Activated CD4-positive, alpha-beta T cell treated with anti-CD3 and anti-CD28 coated beads, Interleukin-2, amount 50 U/mL, for 1 hour (primary cell): ENCODE data around the gene RASSF5.
A peak's percentile ranks its signal among the peaks of the same experiment; 100 is the strongest.

Experiments
- DNase-seq: peaks from one replicate; pipeline ENCODE4 v3.0.0-alpha.2; 2020

The RASSF5 gene

DNA sequence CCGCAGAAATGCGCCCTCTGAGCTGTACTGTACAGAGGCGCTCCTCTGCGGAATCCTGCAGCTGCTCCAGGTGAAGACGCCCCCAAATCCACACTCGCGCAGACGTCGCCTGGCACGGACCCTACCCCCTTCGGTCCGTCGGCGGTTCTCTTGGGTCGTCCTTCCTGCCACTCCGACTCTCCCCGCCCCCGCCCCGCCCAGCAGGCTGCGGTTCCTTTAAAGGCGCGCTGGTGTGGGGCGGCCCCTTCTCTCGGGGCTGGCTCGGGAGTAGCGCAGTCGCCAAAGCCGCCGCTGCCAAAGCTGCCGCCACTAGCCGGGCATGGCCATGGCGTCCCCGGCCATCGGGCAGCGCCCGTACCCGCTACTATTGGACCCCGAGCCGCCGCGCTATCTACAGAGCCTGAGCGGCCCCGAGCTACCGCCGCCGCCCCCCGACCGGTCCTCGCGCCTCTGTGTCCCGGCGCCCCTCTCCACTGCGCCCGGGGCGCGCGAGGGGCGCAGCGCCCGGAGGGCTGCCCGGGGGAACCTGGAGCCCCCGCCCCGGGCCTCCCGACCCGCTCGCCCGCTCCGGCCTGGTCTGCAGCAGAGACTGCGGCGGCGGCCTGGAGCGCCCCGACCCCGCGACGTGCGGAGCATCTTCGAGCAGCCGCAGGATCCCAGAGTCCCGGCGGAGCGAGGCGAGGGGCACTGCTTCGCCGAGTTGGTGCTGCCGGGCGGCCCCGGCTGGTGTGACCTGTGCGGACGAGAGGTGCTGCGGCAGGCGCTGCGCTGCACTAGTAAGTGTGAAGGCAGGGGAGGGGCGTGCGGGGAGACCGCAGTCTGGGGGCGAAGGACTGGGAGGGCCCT, at the start of gene RASSF5:
Gene RASSF5, plus strand, starts transcription at position 248 of the 846 bp plus-strand sequence. Its CDS starts 72 bp downstream, at position 320.
- DNase-seq, result peak; percentile 79

DNA sequence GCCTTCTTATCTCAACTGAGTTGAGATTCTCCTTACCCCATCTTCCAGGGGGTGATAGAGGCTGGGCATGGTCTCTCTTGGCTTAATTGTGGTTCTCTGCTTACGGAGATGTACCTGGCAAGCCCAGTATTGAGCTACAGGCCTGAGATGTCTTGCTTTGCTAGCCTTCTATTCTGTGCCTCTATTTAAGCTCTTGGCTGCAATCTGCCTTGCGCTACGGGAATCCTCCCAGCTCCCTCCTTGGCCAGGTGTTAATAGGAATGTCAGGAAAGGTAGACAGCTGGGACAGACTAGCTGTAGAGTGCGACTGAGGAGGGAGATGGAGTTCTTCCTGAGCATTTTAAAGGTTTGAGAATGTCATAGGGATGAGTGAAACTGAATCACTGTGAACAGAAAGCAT, 47.6 kb upstream of the RASSF5 start:
- DNase-seq, result no peak

DNA sequence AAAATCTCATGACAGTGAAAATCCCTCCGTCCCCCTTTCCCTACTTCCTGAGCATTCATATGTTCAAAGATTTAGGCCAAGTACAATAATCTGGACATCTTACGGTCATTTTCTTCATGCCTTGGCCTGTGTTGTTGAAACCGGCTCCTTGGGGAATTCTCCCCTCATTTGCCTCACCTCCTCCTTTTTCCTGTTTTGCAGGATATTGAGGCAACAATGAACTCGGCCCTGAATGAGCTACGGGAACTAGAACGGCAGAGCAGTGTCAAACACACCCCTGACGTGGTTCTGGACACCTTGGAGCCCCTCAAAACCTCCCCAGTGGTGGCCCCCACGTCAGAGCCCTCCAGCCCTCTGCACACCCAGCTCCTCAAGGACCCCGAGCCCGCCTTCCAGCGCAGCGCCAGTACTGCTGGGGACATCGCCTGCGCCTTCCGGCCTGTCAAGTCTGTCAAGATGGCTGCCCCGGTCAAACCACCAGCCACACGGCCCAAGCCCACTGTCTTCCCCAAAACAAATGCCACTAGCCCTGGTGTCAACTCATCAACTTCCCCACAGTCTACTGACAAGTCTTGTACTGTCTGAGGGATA, 46.4 kb upstream of the RASSF5 start:
- no peak for DNase-seq

DNA sequence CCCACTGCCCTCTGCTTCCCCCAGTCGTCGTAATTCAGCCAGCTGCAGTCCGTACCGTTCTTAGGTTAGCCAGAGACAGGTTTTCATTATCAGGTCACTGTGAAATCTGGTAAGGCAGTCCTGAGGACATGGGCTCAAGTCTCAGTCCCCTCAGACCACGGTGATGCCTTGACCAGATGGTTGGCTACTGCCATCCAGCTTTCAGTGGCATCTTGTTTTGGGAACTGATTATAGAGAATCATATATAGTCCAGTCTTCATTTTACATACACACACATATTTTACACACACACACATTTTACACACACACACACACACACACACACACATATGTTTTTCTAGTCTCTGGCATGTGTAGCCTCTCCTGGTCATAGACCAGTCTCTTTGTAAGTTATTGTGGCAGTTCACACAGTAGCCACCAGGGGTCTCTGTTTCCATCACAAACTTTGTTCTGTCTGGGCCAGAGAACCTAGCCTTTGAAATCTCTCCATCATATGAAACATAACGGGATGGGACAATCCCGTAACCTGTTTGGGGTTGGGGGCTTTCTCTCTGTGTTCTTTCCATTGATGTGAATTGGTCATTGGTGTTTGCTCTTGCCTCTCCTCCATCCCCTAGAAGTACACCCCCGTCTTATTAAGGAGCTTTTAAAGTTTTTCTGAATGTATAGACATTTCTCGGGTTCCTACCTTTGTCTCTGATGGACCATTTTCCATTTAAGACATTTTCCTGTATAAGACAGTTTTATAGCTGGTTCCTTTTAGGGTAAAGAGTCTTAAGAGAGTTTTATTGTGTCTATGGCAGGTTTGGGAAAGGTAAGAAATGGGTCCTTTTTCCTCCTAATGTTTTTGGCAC, 45.5 kb upstream of the RASSF5 start:
- peak; percentile 77 for DNase-seq

- DNase-seq, result no peak
These were observed 44.2 kb upstream of the RASSF5 start for GRCh38 chr1:206463137-206463536.

DNA sequence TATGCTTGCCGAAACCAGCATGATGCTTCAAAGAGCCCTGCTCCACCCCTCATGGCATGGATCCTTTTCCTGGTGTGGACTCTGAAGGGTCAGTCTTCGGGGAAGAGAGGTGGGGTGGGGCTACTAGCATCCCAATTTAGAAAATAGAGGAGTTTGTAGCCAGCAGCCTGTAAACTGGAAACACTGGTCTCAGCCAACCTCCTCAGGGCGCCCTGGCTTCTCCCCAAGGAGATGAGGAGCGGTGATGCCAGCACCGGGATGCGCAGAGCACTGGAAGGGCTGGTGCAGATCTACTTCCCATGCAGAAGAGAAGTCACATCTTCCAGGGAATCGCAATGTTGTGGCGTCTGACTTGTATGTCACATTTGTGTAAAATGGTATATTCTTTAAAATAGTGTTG, 43.4 kb upstream of the RASSF5 start:
- no peak for DNase-seq

DNA sequence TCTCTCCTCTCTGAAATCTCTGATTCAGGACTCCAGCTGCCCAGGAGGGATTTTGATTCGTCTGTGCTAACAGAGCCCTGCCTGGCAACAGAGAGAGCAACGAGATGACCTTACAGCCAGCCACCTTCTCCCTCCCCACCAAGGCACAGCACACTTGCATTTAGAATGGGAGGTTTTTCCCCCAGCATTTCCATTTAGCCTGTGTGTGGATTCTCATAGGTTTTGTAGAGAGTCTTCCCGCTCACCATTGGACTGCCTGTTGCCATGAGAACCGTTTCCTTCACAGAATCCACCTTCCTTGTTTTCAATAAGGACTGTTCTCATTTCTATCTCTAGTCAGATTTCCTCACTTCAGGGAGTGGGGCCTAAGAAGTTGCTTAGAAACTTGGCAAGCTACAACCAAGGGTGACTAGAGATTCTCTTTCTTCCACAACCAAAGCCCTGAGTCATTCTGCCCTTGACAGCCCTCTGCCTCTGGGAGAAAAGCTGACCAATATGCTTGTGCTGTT, 42.8 kb upstream of the RASSF5 start:
- DNase-seq, result no peak

- DNase-seq, result no peak
These were observed 41.4 kb upstream of the RASSF5 start for GRCh38 chr1:206465951-206466350.

GRCh38 chr1:206466840-206467649, 40.3 kb upstream of the RASSF5 start:
- no peak for DNase-seq

- no peak for DNase-seq
These were observed 39.4 kb upstream of the RASSF5 start for GRCh38 chr1:206467915-206468314.

- DNase-seq, result no peak
These were observed 38.8 kb upstream of the RASSF5 start for GRCh38 chr1:206468571-206468970.

DNA sequence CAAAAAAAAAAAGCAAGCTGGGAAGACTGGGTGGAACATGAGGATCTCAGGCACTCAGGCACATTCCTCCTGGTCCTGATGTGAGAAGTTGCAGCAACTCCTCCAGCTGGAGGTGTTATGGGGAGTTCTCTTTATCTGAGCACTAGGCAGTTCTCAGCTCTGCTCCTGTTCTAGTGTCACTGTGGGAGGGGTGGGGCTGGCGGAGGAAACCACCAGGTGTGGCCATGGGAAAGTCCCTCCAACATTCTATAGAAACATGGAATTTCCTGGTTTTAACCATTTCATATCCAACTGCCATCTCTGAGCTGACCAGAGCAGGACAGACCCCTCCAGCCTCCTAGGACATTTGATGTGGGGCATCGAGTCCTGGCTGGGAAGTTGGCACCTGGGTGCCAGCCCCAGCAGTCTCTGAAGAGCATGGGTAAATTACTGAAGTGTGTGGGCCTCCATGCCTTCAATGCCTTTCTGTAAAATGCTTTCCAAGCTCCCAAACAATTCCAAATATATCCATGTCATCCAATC, 37.9 kb upstream of the RASSF5 start:
- no peak for DNase-seq

GRCh38 chr1:206469933-206470691, 37.2 kb upstream of the RASSF5 start, which contains the start of gene IKBKE:
IKBKE (plus strand) TSS chr1:206470476; CDS start chr1:206473228, 2,752 bp downstream.
- DNase-seq, result peak; percentile 36

- peak; percentile 32 for DNase-seq
These were observed 36.5 kb upstream of the RASSF5 start for GRCh38 chr1:206470692-206471414.

GRCh38 chr1:206471415-206471801, 35.9 kb upstream of the RASSF5 start:
- DNase-seq, result no peak

DNA sequence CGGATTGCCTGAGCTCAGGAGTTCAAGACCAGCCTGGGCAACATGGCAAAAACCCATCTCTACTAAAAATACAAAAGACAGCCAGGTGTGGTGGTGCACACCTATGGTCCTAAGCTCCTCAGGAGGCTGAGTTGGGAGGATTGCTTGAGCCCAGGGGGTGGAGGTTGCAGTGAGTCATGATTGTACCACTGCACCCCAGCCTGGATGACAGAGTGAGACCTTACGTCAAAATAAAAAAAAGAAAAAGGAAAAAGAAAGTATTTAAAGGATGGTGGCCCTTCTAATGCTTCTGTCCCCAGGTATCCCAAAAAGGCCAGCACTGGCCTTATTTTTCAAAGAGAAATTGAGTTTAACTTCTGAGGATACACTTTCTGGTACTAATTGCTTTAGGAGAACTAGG, 35.3 kb upstream of the RASSF5 start:
- DNase-seq, result no peak

- DNase-seq, result no peak
These were observed 34.9 kb upstream of the RASSF5 start for GRCh38 chr1:206472454-206472853.

GRCh38 chr1:206472886-206473285, 34.4 kb upstream of the RASSF5 start:
- DNase-seq, result no peak

DNA sequence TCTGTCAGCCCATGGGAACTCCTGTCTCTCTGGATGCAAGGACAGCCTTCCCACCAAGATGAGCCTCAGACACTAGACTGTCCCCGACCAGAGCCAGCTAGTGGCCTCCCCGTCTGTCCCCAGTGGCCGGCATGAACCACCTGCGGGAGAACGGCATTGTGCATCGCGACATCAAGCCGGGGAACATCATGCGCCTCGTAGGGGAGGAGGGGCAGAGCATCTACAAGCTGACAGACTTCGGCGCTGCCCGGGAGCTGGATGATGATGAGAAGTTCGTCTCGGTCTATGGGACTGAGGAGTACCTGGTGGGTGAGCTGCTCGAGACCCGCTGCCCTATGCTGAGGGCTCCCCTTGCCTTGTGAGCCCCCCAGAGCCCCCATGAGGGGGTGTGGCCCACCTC, 31.3 kb upstream of the RASSF5 start:
- no peak for DNase-seq

DNA sequence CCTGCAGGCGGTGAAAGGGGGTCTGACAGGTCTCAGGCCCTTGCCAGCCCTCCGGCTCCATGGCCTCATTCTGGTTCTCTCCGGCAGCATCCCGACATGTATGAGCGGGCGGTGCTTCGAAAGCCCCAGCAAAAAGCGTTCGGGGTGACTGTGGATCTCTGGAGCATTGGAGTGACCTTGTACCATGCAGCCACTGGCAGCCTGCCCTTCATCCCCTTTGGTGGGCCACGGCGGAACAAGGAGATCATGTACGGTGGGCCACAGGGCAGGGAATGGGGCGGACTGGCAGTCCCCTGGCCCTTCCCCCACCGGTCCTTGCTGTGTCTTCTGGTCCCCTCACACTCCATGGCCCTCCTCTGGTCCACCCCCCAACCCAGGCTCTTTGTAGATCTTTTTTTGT, 30.7 kb upstream of the RASSF5 start:
- DNase-seq, result no peak

- no peak for DNase-seq
These were observed 30.2 kb upstream of the RASSF5 start for GRCh38 chr1:206477110-206477509.
